GM12878 (cell line): ENCODE data around the gene ZCCHC4. TPM values are rescaled to one million over a fixed set of nuclear protein-coding genes. Genes with fewer than 3 reads are reported as not detected.

Experiments
- ATAC-seq: fragments of 200-7000 bp; cut with Tn5 transposase; 3 replicates; pipeline ENCODE4 v1.9.1; 2020; ENCODE audit warnings: mild to moderate bottlenecking, moderate library complexity
- BruUV-seq: library from RNA; stranded (reverse); fragments of 400-500 nt; replicated peaks from 2 replicates; lab custom pipeline; 2021; lab: Mats Ljungman, UMichigan
- CTCF ChIA-PET: fragments of 300-600 bp; sonication (Branson Sonifier 250); formaldehyde crosslinking; extraction: SDS; loops from one replicate; lab custom pipeline; 2021; ENCODE audit warnings: inconsistent platforms; lab: Yijun Ruan, JAX
- POLR2A ChIA-PET: fragments of 350-600 bp; formaldehyde crosslinking; extraction: SDS; loops from one replicate; lab custom pipeline; 2021; ENCODE audit warnings: inconsistent platforms; lab: Charles Lee
- RAD21 ChIA-PET: fragments of 300-600 bp; sonication (Branson Sonifier 250); formaldehyde crosslinking; loops from one replicate; lab custom pipeline; 2023; ENCODE audit warnings: antibody characterized with exemption; ENCODE audit not compliant: unreplicated experiment; lab: Charles Lee
- SMC1A ChIA-PET: fragments of 300-600 bp; sonication (Branson Sonifier 250); formaldehyde crosslinking; loops from one replicate; lab custom pipeline; 2023; ENCODE audit not compliant: unreplicated experiment, uncharacterized antibody; lab: Charles Lee
- DNase-seq: peaks from one replicate; pipeline ENCODE4 v3.0.0-alpha.2; 2011; ENCODE audit warnings: low read depth, low spot score
- FAIRE-seq: peaks from 3 replicates; lab custom pipeline; 2011; peaks lifted over from hg19 to GRCh38; lab: Jason Lieb, UNC
- H2AFZ ChIP-seq: 2 replicates; pipeline ENCODE4 v1.6.0; 2011; ENCODE audit warnings: low read depth, low read length, control low read depth; ENCODE audit not compliant: control insufficient read depth
- H3K27ac ChIP-seq: 2 replicates; pipeline ENCODE4 v1.5.1; 2011; ENCODE audit warnings: control low read depth; ENCODE audit not compliant: control insufficient read depth, insufficient read depth
- H3K27me3 ChIP-seq, 2 experiments: replicated peaks in 1 of 2; 2 replicates each; pipeline versions ENCODE4 v1.6.0 to v1.6.1; 2011; ENCODE audit warnings: low read length in 1 of 2; ENCODE audit not compliant: control insufficient read depth in 2 of 2, insufficient read depth in 2 of 2
- H3K36me3 ChIP-seq, 2 experiments: 2 replicates each; pipeline ENCODE4 v1.5.1; 2011; ENCODE audit warnings: low read length in 1 of 2; ENCODE audit not compliant: control insufficient read depth in 2 of 2, insufficient read depth in 2 of 2
- H3K4me1 ChIP-seq: 2 replicates; pipeline ENCODE4 v1.6.1; 2011; ENCODE audit warnings: mild to moderate bottlenecking, low read length, moderate library complexity, mixed read lengths; ENCODE audit not compliant: control insufficient read depth, insufficient read depth
- H3K4me2 ChIP-seq: 2 replicates; pipeline ENCODE4 v1.6.0; 2011; ENCODE audit warnings: control low read depth; ENCODE audit not compliant: control insufficient read depth, insufficient read depth
- H3K4me3 ChIP-seq: fragments of 200-600 bp; sonication (generic); 2 replicates; pipeline ENCODE4 v1.5.1; 2016
- H3K79me2 ChIP-seq: 2 replicates; pipeline ENCODE4 v1.6.0; 2011; ENCODE audit warnings: low read length; ENCODE audit not compliant: control insufficient read depth, insufficient read depth
- H3K9ac ChIP-seq: 2 replicates; pipeline ENCODE4 v1.8.0; 2011; ENCODE audit warnings: low read length, control low read depth, mixed read lengths; ENCODE audit not compliant: control insufficient read depth, insufficient read depth
- H3K9me3 ChIP-seq: replicated peaks from 3 replicates; pipeline ENCODE4 v1.5.1; 2011; ENCODE audit warnings: mild to moderate bottlenecking, low read length; ENCODE audit not compliant: control insufficient read depth, insufficient read depth
- H4K20me1 ChIP-seq: 2 replicates; pipeline ENCODE4 v1.6.0; 2011; ENCODE audit not compliant: control insufficient read depth, insufficient read depth
- BACH1 ChIP-seq: fragments of 450-650 bp; IDR thresholded peaks from 2 replicates; pipeline ENCODE4 v1.6.1; 2017; ENCODE audit warnings: mild to moderate bottlenecking, borderline replicate concordance
- CREM ChIP-seq: IDR thresholded peaks from 2 replicates; pipeline ENCODE4 v1.6.1; 2014; ENCODE audit warnings: antibody characterized with exemption, low read depth
- DPF2 ChIP-seq: fragments of 450-650 bp; IDR thresholded peaks from 2 replicates; pipeline ENCODE4 v1.6.1; 2017; ENCODE audit warnings: mild to moderate bottlenecking
- FOXK2 ChIP-seq: fragments of 450-650 bp; IDR thresholded peaks from 2 replicates; pipeline ENCODE4 v1.6.1; 2017; ENCODE audit warnings: mild to moderate bottlenecking, moderate library complexity
- FOXM1 ChIP-seq: IDR thresholded peaks from 2 replicates; pipeline ENCODE4 v1.6.1; 2012; ENCODE audit warnings: low read depth, mild to moderate bottlenecking, inconsistent platforms, low read length, moderate library complexity
- HDGF ChIP-seq: fragments of 450-650 bp; IDR thresholded peaks from 2 replicates; pipeline ENCODE4 v1.6.1; 2016; ENCODE audit warnings: antibody characterized with exemption
- IKZF1 ChIP-seq: fragments of 450-650 bp; conservative IDR thresholded peaks from 2 replicates; pipeline ENCODE4 v1.6.1; 2017; ENCODE audit warnings: antibody characterized with exemption, mild to moderate bottlenecking
- POLR2AphosphoS2 ChIP-seq: IDR thresholded peaks from 2 replicates; pipeline ENCODE4 v1.6.1; 2011; ENCODE audit warnings: low read depth, mild to moderate bottlenecking, low read length, improper control_type of control experiment, moderate library complexity
- RCOR1 ChIP-seq: conservative IDR thresholded peaks from 2 replicates; pipeline ENCODE4 v1.6.1; 2012; ENCODE audit warnings: low read depth, low read length, improper control_type of control experiment
- SPI1 ChIP-seq: IDR thresholded peaks from 2 replicates; pipeline ENCODE4 v1.6.1; 2011; ENCODE audit warnings: low read depth, mild to moderate bottlenecking, low read length, moderate library complexity, borderline replicate concordance; ENCODE audit not compliant: insufficient read depth
- TCF12 ChIP-seq: IDR thresholded peaks from 2 replicates; pipeline ENCODE4 v1.6.1; 2011; ENCODE audit warnings: low read depth, mild to moderate bottlenecking, low read length
- YY1 ChIP-seq: IDR thresholded peaks from 2 replicates; pipeline ENCODE4 v1.6.1; 2011; ENCODE audit warnings: low read depth, mild to moderate bottlenecking, low read length
- ZNF24 ChIP-seq: fragments of 450-650 bp; IDR thresholded peaks from 2 replicates; pipeline ENCODE4 v1.6.1; 2017; ENCODE audit warnings: antibody characterized with exemption, mild to moderate bottlenecking
- ZNF384 ChIP-seq: IDR thresholded peaks from 2 replicates; pipeline ENCODE4 v1.6.1; 2012; ENCODE audit warnings: low read depth, mild to moderate bottlenecking, low read length, improper control_type of control experiment, borderline replicate concordance
- ZNF622 ChIP-seq: fragments of 450-650 bp; IDR thresholded peaks from 2 replicates; pipeline ENCODE4 v1.6.1; 2017; ENCODE audit warnings: mild to moderate bottlenecking, inconsistent platforms
- WGBS: methylation state at CpG from one replicate; pipeline ENCODE4 v1.1.6; 2016; ENCODE audit warnings: low lambda C conversion rate; ENCODE audit not compliant: insufficient replicate concordance, insufficient coverage; ENCODE audit errors: missing lambda C conversion rate; 5-methylcytosine and 5-hydroxymethylcytosine counted together
- in situ Hi-C: fragments of 300-500 bp; cut with MboI; formaldehyde crosslinking; loops from 9 replicates; pipeline ENCODE4 v1.14.3; 2018; ENCODE audit warnings: mixed read lengths
- intact Hi-C: fragments of 100-400 bp; cut with micrococcal nuclease; formaldehyde crosslinking; loops from one replicate; pipeline ENCODE4 v1.14.2; 2022; ENCODE audit not compliant: unreplicated experiment
- polyA plus RNA-seq, 11 experiments: library from polyadenylated mRNA; depleted of rRNA in 4 of 11; unstranded in 6 of 11; stranded (reverse) in 5 of 11; fragments of >200 nt; fragmentation: Nextera tagmentation in 4 of 11; fragmentation: Illumina TruSeq in 1 of 11; extraction: Ambion mirVana in 4 of 11; extraction: Trizol in 1 of 11; gene quantifications; 1 replicate in 1 of 11; 2 replicates in 10 of 11; pipeline versions ENCODE4 v1.2.1 to v1.2.3, GENCODE V29; 2011 to 2016; ENCODE audit warnings: inconsistent platforms in 2 of 11, missing spikeins in 2 of 11, low read depth in 1 of 11
- total RNA-seq, 4 experiments: library from RNA; depleted of rRNA in 3 of 4; stranded (reverse); fragments of >200 nt in 3 of 4; fragmentation: Illumina TruSeq in 1 of 4; extraction: Trizol in 1 of 4; gene quantifications; 2 replicates each; pipeline versions ENCODE4 v1.2.1 to v1.2.3, GENCODE V29; 2013 to 2021
- TF ChIP-seq, protein P1 (sequence below): IDR thresholded peaks from 2 replicates; pipeline ENCODE4 v1.6.1; 2011; ENCODE audit warnings: borderline replicate concordance, low read depth, mild to moderate bottlenecking, moderate library complexity, low read length; ENCODE audit not compliant: insufficient read depth, poor library complexity, severe bottlenecking
- TF ChIP-seq, protein P2 (sequence below): fragments of 450-650 bp; IDR thresholded peaks from 2 replicates; pipeline ENCODE4 v1.6.1; 2017; ENCODE audit warnings: borderline replicate concordance

The ZCCHC4 gene
- total and polyA plus RNA-seq, 10 of the 15 experiments (the other 5 are each of a cell fraction or from before 2014, with no cell fraction given), result 3.2 to 17.7 (median 12.7) TPM

DNA sequence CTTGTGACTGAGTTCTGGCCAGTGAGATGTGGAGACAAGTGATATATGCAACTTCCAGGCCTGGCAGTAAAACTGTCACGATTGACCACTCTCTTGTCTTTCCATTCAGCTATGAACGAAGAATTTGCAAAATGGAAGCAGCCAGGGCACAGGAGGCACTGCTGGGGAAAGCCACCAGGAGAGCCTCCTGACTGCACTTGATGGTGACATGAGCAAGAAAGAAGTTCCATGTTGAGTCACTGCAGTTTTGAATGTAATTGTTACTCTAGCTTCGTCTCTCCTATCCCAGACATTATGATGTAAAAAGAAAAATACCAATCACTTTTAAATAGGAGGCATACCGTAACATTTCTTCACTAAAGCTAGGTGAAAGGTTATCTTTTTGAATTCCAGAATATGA is 32.4 kb upstream of the ZCCHC4 start:
- Histone ChIP-seq H3K4me2 (no peak overlapping the region), H3K9ac (no peak overlapping the region), H2AFZ (no peak overlapping the region), H3K27ac (no peak overlapping the region), H4K20me1 (no peaks in the 10 kb centered on the region), H3K36me3 (peaks cover 2 to 17% of the 10 kb centered on the region in 2 experiments; a peak in 3 of 4 replicates), H3K4me3 (no peak overlapping the region), H3K79me2 (no peaks in the 10 kb centered on the region), H3K27me3 (no peaks in the 10 kb centered on the region), H3K9me3 (no peaks in the 10 kb centered on the region), H3K4me1 (no peaks in the 10 kb centered on the region)
- in situ Hi-C loops (no loop called here), intact Hi-C loops (no loop called here)
- ChIA-PET CTCF (interaction anchor here (1.2 kb wide), 1 partner anchor 51 kb away, joined by 3 read pairs; no protein-coding TSS in a partner anchor), POLR2A (no interaction called here), RAD21 (no interaction called here), SMC1A (interaction anchor here (1.0 to 1.9 kb wide), 3 partner anchors 9 to 19 kb away, joined by 3 to 6 read pairs (median 3); no protein-coding TSS in a partner anchor)
- no peak for DNase-seq
- TF ChIP-seq ZNF384, result no peak
- no peak for TF ChIP-seq BACH1
- no peak for TF ChIP-seq FOXM1
- TF ChIP-seq ZNF622, result no peak
- TF ChIP-seq IKZF1, result no peak
- TF ChIP-seq POLR2AphosphoS2, result no peak
- no peak for TF ChIP-seq TCF12
- WGBS, result 20% methylated on average over 4 of the region's 4 CpGs
- ATAC-seq, result no peak
- no TSS peak for BruUV-seq
- FAIRE-seq, result no peak

DNA sequence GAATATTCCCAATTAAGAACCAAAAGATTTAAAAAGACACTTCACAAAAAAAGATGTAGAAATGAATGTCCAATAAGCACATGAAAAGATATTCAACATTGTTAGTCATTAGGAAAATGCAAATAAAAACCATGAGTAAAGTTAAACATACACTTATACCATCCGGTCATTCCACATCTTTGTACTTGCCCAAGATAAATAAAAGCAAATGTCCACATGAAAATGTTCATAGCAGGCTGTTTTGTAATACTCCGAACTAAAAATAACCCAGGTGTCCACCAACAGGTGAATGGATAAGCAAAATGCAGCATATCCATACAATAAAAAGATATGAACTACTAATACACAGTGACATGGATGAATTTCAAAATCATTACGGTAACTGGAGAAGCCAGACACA is 28.6 kb upstream of the ZCCHC4 start:
- Histone ChIP-seq H3K27ac (no peak overlapping the region), H3K9me3 (no peaks in the 10 kb centered on the region), H3K4me2 (no peak overlapping the region), H3K4me1 (no peaks in the 10 kb centered on the region), H3K4me3 (no peak overlapping the region), H3K27me3 (no peaks in the 10 kb centered on the region), H3K36me3 (peaks cover 2 to 11% of the 10 kb centered on the region in 2 experiments; a peak in 3 of 4 replicates), H4K20me1 (no peaks in the 10 kb centered on the region), H3K79me2 (no peaks in the 10 kb centered on the region), H3K9ac (no peak overlapping the region), H2AFZ (no peak overlapping the region)
- ChIA-PET CTCF (interaction anchor here (1.2 kb wide), 1 partner anchor 103 kb away, joined by 3 read pairs; no protein-coding TSS in a partner anchor), POLR2A (interaction anchor here (1.1 kb wide), 1 partner anchor 10 kb away, joined by 3 read pairs; no protein-coding TSS in a partner anchor), SMC1A (interaction anchor here (1.3 kb wide), 1 partner anchor 9 kb away, joined by 4 read pairs; no protein-coding TSS in a partner anchor), RAD21 (interaction anchor here (0.6 to 1.2 kb wide), 2 partner anchors 28 to 50 kb away, joined by 3 to 4 read pairs; partner anchors contain the start of genes PI4K2B and ZCCHC4)
- no peak for FAIRE-seq
- no peak for DNase-seq
- WGBS, result 98% methylated on average over 3 of the region's 3 CpGs
- intact Hi-C loops (no loop called here), in situ Hi-C loops (no loop called here)
- no TSS peak for BruUV-seq
- no peak for ATAC-seq
- TF ChIP-seq RCOR1 (no peak), IKZF1 (no peak), HDGF (no peak), FOXK2 (no peak), ZNF24 (no peak), DPF2 (no peak), YY1 (no peak), SPI1 (no peak), CREM (no peak)
- TF ChIP-seq, protein P1, sequence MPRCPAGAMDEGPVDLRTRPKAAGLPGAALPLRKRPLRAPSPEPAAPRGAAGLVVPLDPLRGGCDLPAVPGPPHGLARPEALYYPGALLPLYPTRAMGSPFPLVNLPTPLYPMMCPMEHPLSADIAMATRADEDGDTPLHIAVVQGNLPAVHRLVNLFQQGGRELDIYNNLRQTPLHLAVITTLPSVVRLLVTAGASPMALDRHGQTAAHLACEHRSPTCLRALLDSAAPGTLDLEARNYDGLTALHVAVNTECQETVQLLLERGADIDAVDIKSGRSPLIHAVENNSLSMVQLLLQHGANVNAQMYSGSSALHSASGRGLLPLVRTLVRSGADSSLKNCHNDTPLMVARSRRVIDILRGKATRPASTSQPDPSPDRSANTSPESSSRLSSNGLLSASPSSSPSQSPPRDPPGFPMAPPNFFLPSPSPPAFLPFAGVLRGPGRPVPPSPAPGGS, result no peak
- TF ChIP-seq, protein P2, sequence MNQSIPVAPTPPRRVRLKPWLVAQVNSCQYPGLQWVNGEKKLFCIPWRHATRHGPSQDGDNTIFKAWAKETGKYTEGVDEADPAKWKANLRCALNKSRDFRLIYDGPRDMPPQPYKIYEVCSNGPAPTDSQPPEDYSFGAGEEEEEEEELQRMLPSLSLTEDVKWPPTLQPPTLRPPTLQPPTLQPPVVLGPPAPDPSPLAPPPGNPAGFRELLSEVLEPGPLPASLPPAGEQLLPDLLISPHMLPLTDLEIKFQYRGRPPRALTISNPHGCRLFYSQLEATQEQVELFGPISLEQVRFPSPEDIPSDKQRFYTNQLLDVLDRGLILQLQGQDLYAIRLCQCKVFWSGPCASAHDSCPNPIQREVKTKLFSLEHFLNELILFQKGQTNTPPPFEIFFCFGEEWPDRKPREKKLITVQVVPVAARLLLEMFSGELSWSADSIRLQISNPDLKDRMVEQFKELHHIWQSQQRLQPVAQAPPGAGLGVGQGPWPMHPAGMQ, result no peak
